Peyer's patch (tissue), 4 donors: ENCODE results near the gene TUBGCP3. TPM values are rescaled to one million over a fixed set of nuclear protein-coding genes. Genes with fewer than 3 reads are reported as not detected.

Experiments used
- DNase-seq, 3 donors: peaks; one replicate each; pipeline ENCODE4 v3.0.0-alpha.2; 2017 to 2019
- H3K27ac ChIP-seq, 4 donors: fragments of 200-600 bp; sonication (generic); one replicate each; pipeline ENCODE4 v1.5.1; 2016 to 2019
- H3K27me3 ChIP-seq, 2 donors: fragments of 200-600 bp; sonication (generic); one replicate each; pipeline ENCODE4 v1.5.1; 2019
- H3K36me3 ChIP-seq, 3 donors: fragments of 200-600 bp; sonication (generic); one replicate each; pipeline ENCODE4 v1.5.1; 2016 to 2019
- H3K4me1 ChIP-seq, 4 donors: fragments of 200-600 bp; sonication (generic); one replicate each; pipeline ENCODE4 v1.5.1; 2016 to 2019
- H3K4me3 ChIP-seq, 4 donors: fragments of 200-600 bp; sonication (generic); 1 replicate in 3 of 4; 2 replicates in 1 of 4; pipeline ENCODE4 v1.5.1; 2016 to 2019; ENCODE audit warnings: mild to moderate bottlenecking in 1 of 4
- H3K9me3 ChIP-seq, 4 donors: fragments of 200-600 bp; sonication (generic); one replicate each; pipeline ENCODE4 v1.5.1; 2016 to 2019; ENCODE audit warnings: mild to moderate bottlenecking in 1 of 4
- POLR2A ChIP-seq, 2 donors: fragments of 450-650 bp; IDR thresholded peaks; one replicate each; pipeline ENCODE4 v1.5.1; 2017; ENCODE audit warnings: antibody characterized with exemption in 2 of 2, mild to moderate bottlenecking in 2 of 2, moderate library complexity in 2 of 2
- total RNA-seq, 4 donors: library from RNA; depleted of rRNA; stranded (reverse); fragments of >200 nt; gene quantifications; one replicate each; pipeline ENCODE4 v1.1.0, GENCODE V29; 2016
- TF ChIP-seq, protein P1 (sequence below), 6 experiments: fragments of 450-650 bp in 4 of 6; fragments of 200-600 bp in 2 of 6; sonication (generic) in 1 of 6; IDR thresholded peaks; one replicate each; pipeline ENCODE4 v1.5.1; 2017 to 2019; ENCODE audit warnings: antibody characterized with exemption in 6 of 6, mild to moderate bottlenecking in 3 of 6, moderate library complexity in 1 of 6

The TUBGCP3 gene
- total RNA-seq, 4 donors from 2014 or later = 32.2 to 75.9 (median 43.6) TPM

GRCh38 chr13:112525356-112525945 is 62.5 kb downstream of the TUBGCP3 start:
- H3K27me3 ChIP-seq = no peaks in the 10 kb centered on the region
- peaks cover 0 to 33% (median 0%) of the 10 kb centered on the region in 3 donors for H3K36me3 ChIP-seq
- DNase-seq = no peak
- H3K9me3 ChIP-seq = no peaks in the 10 kb centered on the region
- no peak overlapping the region for H3K27ac ChIP-seq
- TF ChIP-seq, protein P1, sequence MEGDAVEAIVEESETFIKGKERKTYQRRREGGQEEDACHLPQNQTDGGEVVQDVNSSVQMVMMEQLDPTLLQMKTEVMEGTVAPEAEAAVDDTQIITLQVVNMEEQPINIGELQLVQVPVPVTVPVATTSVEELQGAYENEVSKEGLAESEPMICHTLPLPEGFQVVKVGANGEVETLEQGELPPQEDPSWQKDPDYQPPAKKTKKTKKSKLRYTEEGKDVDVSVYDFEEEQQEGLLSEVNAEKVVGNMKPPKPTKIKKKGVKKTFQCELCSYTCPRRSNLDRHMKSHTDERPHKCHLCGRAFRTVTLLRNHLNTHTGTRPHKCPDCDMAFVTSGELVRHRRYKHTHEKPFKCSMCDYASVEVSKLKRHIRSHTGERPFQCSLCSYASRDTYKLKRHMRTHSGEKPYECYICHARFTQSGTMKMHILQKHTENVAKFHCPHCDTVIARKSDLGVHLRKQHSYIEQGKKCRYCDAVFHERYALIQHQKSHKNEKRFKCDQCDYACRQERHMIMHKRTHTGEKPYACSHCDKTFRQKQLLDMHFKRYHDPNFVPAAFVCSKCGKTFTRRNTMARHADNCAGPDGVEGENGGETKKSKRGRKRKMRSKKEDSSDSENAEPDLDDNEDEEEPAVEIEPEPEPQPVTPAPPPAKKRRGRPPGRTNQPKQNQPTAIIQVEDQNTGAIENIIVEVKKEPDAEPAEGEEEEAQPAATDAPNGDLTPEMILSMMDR (IDR thresholded peaks at IDR 0.05) = no peak
- TF ChIP-seq POLR2A (IDR thresholded peaks at IDR 0.05) = no peak
- H3K4me1 ChIP-seq = no peaks in the 10 kb centered on the region
- H3K4me3 ChIP-seq = no peak overlapping the region

DNA sequence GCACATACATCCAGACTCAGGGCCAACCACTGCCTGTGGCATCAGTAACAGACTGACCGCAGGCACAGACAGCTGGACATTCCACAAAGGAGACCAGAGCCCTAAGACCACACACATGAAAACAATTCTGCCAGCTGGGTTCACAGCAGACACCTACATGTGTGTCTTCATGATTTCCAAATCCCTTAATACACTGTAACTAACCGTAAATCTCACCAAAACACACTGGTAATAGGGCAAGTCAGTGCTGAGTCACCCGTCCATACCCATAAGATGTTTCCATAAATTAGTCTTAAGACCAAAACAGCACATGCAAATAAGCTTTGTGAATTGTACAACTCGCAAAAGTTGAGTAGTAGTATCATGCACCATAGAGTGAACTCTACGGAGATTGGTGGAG is 65.4 kb downstream of the TUBGCP3 start:
- Histone ChIP-seq H3K27ac (no peak overlapping the region), H3K4me3 (no peak overlapping the region), H3K27me3 (no peaks in the 10 kb centered on the region), H3K36me3 (peaks cover 0 to 57% (median 4%) of the 10 kb centered on the region in 3 donors), H3K9me3 (no peaks in the 10 kb centered on the region), H3K4me1 (no peaks in the 10 kb centered on the region)
- no peak for TF ChIP-seq POLR2A (IDR thresholded peaks at IDR 0.05)
- TF ChIP-seq, protein P1 (IDR thresholded peaks at IDR 0.05) = no peak
- DNase-seq = no peak

- peaks cover 0 to 71% (median 4%) of the 10 kb centered on the region in 3 donors for H3K36me3 ChIP-seq
- no peaks in the 10 kb centered on the region for H3K27me3 ChIP-seq
These were observed 66.8 kb downstream of the TUBGCP3 start for GRCh38 chr13:112521073-112521685.

GRCh38 chr13:112519517-112520060 is 68.4 kb downstream of the TUBGCP3 start:
- no peak overlapping the region for H3K27ac ChIP-seq
- H3K27me3 ChIP-seq = no peaks in the 10 kb centered on the region
- no peak for DNase-seq
- TF ChIP-seq, protein P1 (IDR thresholded peaks at IDR 0.05) = no peak
- TF ChIP-seq POLR2A (IDR thresholded peaks at IDR 0.05) = no peak
- no peaks in the 10 kb centered on the region for H3K9me3 ChIP-seq
- H3K4me1 ChIP-seq = no peaks in the 10 kb centered on the region
- H3K36me3 ChIP-seq = peaks cover 0 to 83% (median 4%) of the 10 kb centered on the region in 3 donors
- no peak overlapping the region for H3K4me3 ChIP-seq

More at GRCh38 chr13:112521073-112521685, 66.8 kb downstream of the TUBGCP3 start:
- H3K9me3 ChIP-seq = no peaks in the 10 kb centered on the region
- DNase-seq = no peak
- H3K4me1 ChIP-seq = no peaks in the 10 kb centered on the region
- H3K27ac ChIP-seq = no peak overlapping the region
- H3K4me3 ChIP-seq = no peak overlapping the region
- no peak for TF ChIP-seq POLR2A (IDR thresholded peaks at IDR 0.05)
- TF ChIP-seq, protein P1 (IDR thresholded peaks at IDR 0.05) = no peak

DNA sequence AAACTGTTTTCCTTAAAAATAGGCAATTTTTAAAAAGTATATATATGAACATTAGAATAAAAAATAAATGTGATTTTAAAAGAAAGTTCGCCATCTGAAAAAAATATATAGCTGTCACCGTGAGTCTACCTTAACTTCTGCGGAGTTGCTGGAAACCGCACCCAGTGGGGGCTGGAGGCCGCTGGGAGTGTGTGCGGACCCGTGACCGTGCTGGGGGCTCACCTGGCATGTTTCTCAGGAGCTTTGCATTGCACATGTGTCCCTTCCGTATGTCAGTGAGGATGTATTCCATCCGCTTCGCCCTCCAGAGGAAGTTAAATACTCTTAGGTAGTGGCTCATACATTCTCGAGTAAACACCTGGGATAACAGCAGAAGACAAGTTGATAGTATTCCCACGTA is 71.7 kb downstream of the TUBGCP3 start:
- no peak overlapping the region for H3K27ac ChIP-seq
- no peaks in the 10 kb centered on the region for H3K27me3 ChIP-seq
- TF ChIP-seq, protein P1 (IDR thresholded peaks at IDR 0.05) = no peak
- no peak for TF ChIP-seq POLR2A (IDR thresholded peaks at IDR 0.05)
- no peak for DNase-seq
- H3K9me3 ChIP-seq = no peaks in the 10 kb centered on the region
- peaks cover 0 to 57% (median 4%) of the 10 kb centered on the region in 3 donors for H3K36me3 ChIP-seq
- H3K4me1 ChIP-seq = no peaks in the 10 kb centered on the region
- H3K4me3 ChIP-seq = no peak overlapping the region
